Neural cell (in vitro differentiated cells): Measurements from ENCODE around the gene DCC.

Experiments
- CTCF ChIP-seq: fragments of 450-650 bp; IDR thresholded peaks from 2 replicates; pipeline ENCODE4 v1.5.1; 2014; ENCODE audit warnings: antibody characterized with exemption, mild to moderate bottlenecking, moderate library complexity; ENCODE audit not compliant: poor library complexity, severe bottlenecking
- REST ChIP-seq: IDR thresholded peaks from 2 replicates; pipeline ENCODE4 v1.6.1; 2012; ENCODE audit warnings: borderline replicate concordance

- TF ChIP-seq CTCF: no peak
- no peak for TF ChIP-seq REST
Measured at GRCh38 chr18:52523566-52523965, 183.6 kb downstream of the DCC start.
